H1 (cell line): ENCODE data around the gene KRT32. TPM values are rescaled to one million over a fixed set of nuclear protein-coding genes. Genes with fewer than 3 reads are reported as not detected.

Source experiments
- CTCF ChIA-PET: fragments of 300-600 bp; sonication (Branson Sonifier 250); formaldehyde crosslinking; loops from one replicate; lab custom pipeline; 2021; ENCODE audit not compliant: partially characterized antibody; lab: Charles Lee
- POLR2A ChIA-PET: fragments of 300-600 bp; sonication (Branson Sonifier 250); formaldehyde crosslinking; loops from one replicate; lab custom pipeline; 2021; ENCODE audit warnings: inconsistent platforms; ENCODE audit not compliant: partially characterized antibody; lab: Charles Lee
- DNase-seq, 2 experiments: peaks; one replicate each; pipeline versions ENCODE4 v3.0.0 to v3.0.0-alpha.2; 2010 to 2022; ENCODE audit warnings: low spot score in 2 of 2, low read depth in 1 of 2, mixed read lengths in 1 of 2
- FAIRE-seq: peaks from 2 replicates; lab custom pipeline; 2011; peaks lifted over from hg19 to GRCh38; lab: Jason Lieb, UNC
- H2AFZ ChIP-seq: 2 replicates; pipeline ENCODE4 v1.8.1; 2012; ENCODE audit warnings: low read length, inconsistent platforms
- H2AK5ac ChIP-seq: 2 replicates; pipeline ENCODE4 v1.6.1; 2013; ENCODE audit warnings: low read depth, low read length
- H2BK120ac ChIP-seq: replicated peaks from 2 replicates; pipeline ENCODE3; 2013; ENCODE audit warnings: low read depth, low read length, inconsistent platforms
- H2BK12ac ChIP-seq: 2 replicates; pipeline ENCODE4 v1.6.1; 2013; ENCODE audit warnings: low read depth, low read length
- H2BK15ac ChIP-seq: 2 replicates; pipeline ENCODE4 v1.6.1; 2013; ENCODE audit warnings: low read length
- H2BK20ac ChIP-seq: 2 replicates; pipeline ENCODE4 v1.6.1; 2013; ENCODE audit warnings: low read length
- H2BK5ac ChIP-seq: 2 replicates; pipeline ENCODE4 v1.6.1; 2013; ENCODE audit warnings: low read depth, low read length
- H3K14ac ChIP-seq: 2 replicates; pipeline ENCODE4 v1.6.1; 2013; ENCODE audit warnings: inconsistent platforms; ENCODE audit not compliant: insufficient read length
- H3K18ac ChIP-seq: 2 replicates; pipeline ENCODE4 v1.6.1; 2013; ENCODE audit warnings: low read length; ENCODE audit errors: extremely low read depth
- H3K23ac ChIP-seq: 2 replicates; pipeline ENCODE4 v1.6.1; 2013; ENCODE audit warnings: inconsistent platforms; ENCODE audit not compliant: insufficient read length
- H3K23me2 ChIP-seq: 2 replicates; pipeline ENCODE4 v1.6.1; 2013; ENCODE audit warnings: low read depth, low read length
- H3K27ac ChIP-seq: 2 replicates; pipeline ENCODE4 v1.6.1; 2011; ENCODE audit warnings: low read depth, low read length, inconsistent platforms
- H3K27me3 ChIP-seq, 4 experiments: replicated peaks in 1 of 4; 1 replicate in 1 of 4; 2 replicates in 3 of 4; pipeline versions ENCODE4 v1.6.1 to v1.8.1; 2011 to 2013; ENCODE audit warnings: low read length in 3 of 4, mild to moderate bottlenecking in 3 of 4, inconsistent platforms in 2 of 4, mixed read lengths in 2 of 4, moderate library complexity in 1 of 4; ENCODE audit not compliant: control insufficient read depth in 3 of 4, insufficient read depth in 3 of 4; ENCODE audit errors: extremely low read depth in 1 of 4
- H3K36me3 ChIP-seq, 4 experiments: 2 replicates each; pipeline versions ENCODE4 v1.6.1 to v1.8.1; 2011 to 2013; ENCODE audit warnings: mild to moderate bottlenecking in 4 of 4, low read length in 3 of 4, moderate library complexity in 2 of 4, control low read depth in 1 of 4, inconsistent platforms in 1 of 4; ENCODE audit not compliant: insufficient read depth in 4 of 4, control insufficient read depth in 2 of 4
- H3K4ac ChIP-seq: replicated peaks from 2 replicates; pipeline ENCODE3; 2013; ENCODE audit warnings: low read length, low read depth, mixed read lengths, inconsistent platforms; ENCODE audit not compliant: insufficient read length
- H3K4me1 ChIP-seq, 4 experiments: replicated peaks in 1 of 4; 1 replicate in 1 of 4; 2 replicates in 3 of 4; pipeline versions ENCODE4 v1.6.1 to v1.8.1; 2011 to 2013; ENCODE audit warnings: low read length in 3 of 4, inconsistent platforms in 2 of 4, mixed read lengths in 1 of 4; ENCODE audit not compliant: insufficient read depth in 4 of 4, control insufficient read depth in 3 of 4
- H3K4me2 ChIP-seq, 2 experiments: 2 replicates each; pipeline versions ENCODE4 v1.6.1 to v1.8.1; 2011 to 2013; ENCODE audit warnings: low read depth in 2 of 2, low read length in 2 of 2, control low read depth in 1 of 2, inconsistent platforms in 1 of 2, mild to moderate bottlenecking in 1 of 2; ENCODE audit not compliant: insufficient read depth in 1 of 2
- H3K4me3 ChIP-seq, 4 experiments: fragments of 200-600, 300-600 bp in 1 of 4; sonication (generic), shearing (Covaris generic), sonication (Bioruptor Twin) in 1 of 4; 2 replicates each; pipeline versions ENCODE4 v1.5.1 to v1.8.1; 2011 to 2016; ENCODE audit warnings: low read length in 4 of 4, low read depth in 3 of 4, control low read depth in 2 of 4, inconsistent platforms in 2 of 4, mild to moderate bottlenecking in 2 of 4, mixed read lengths in 1 of 4, moderate library complexity in 1 of 4; ENCODE audit not compliant: insufficient read depth in 2 of 4; ENCODE audit errors: extremely low read depth in 1 of 4
- H3K56ac ChIP-seq: replicated peaks from 2 replicates; pipeline ENCODE3; 2013; ENCODE audit warnings: low read depth, mild to moderate bottlenecking, mixed read lengths, low read length, inconsistent platforms; ENCODE audit not compliant: insufficient read length
- H3K79me1 ChIP-seq: 2 replicates; pipeline ENCODE4 v1.6.1; 2013; ENCODE audit warnings: low read depth, low read length, control low read depth
- H3K79me2 ChIP-seq, 2 experiments: 2 replicates each; pipeline versions ENCODE4 v1.6.1 to v1.8.1; 2012 to 2013; ENCODE audit warnings: low read length in 2 of 2, mild to moderate bottlenecking in 2 of 2, inconsistent platforms in 1 of 2; ENCODE audit not compliant: insufficient read depth in 2 of 2, control insufficient read depth in 1 of 2
- H3K9ac ChIP-seq, 4 experiments: replicated peaks in 1 of 4; 1 replicate in 1 of 4; 2 replicates in 3 of 4; pipeline versions ENCODE4 v1.6.1 to v1.8.1; 2011 to 2013; ENCODE audit warnings: low read depth in 3 of 4, low read length in 3 of 4, control low read depth in 2 of 4, mild to moderate bottlenecking in 2 of 4, moderate library complexity in 2 of 4, inconsistent platforms in 1 of 4; ENCODE audit errors: extremely low read depth in 1 of 4
- H3K9me3 ChIP-seq, 2 experiments: 2 replicates each; pipeline versions ENCODE4 v1.6.1 to v1.8.1; 2012 to 2013; ENCODE audit warnings: mild to moderate bottlenecking in 2 of 2, moderate library complexity in 2 of 2, control low read depth in 1 of 2, inconsistent platforms in 1 of 2, low read depth in 1 of 2, low read length in 1 of 2, mixed read lengths in 1 of 2; ENCODE audit not compliant: insufficient read depth in 2 of 2
- H4K20me1 ChIP-seq, 2 experiments: replicated peaks in 1 of 2; 2 replicates each; pipeline versions ENCODE3 to v1.8.1; 2011 to 2013; ENCODE audit warnings: inconsistent platforms in 2 of 2, low read length in 2 of 2, mild to moderate bottlenecking in 1 of 2; ENCODE audit not compliant: insufficient read depth in 2 of 2, control insufficient read depth in 1 of 2
- H4K5ac ChIP-seq: 2 replicates; pipeline ENCODE4 v1.6.1; 2013; ENCODE audit warnings: low read length, low read depth, mixed read lengths, inconsistent platforms; ENCODE audit not compliant: insufficient read length
- H4K8ac ChIP-seq: 2 replicates; pipeline ENCODE4 v1.8.0; 2013; ENCODE audit warnings: mild to moderate bottlenecking, moderate library complexity, low read length, inconsistent platforms; ENCODE audit not compliant: insufficient read depth; ENCODE audit errors: extremely low read depth
- H4K91ac ChIP-seq: replicated peaks from 2 replicates; pipeline ENCODE3; 2013; ENCODE audit warnings: low read length, mixed read lengths, inconsistent platforms; ENCODE audit not compliant: insufficient read length
- BACH1 ChIP-seq: IDR thresholded peaks from 2 replicates; pipeline ENCODE4 v1.6.1; 2012; ENCODE audit warnings: low read length, improper control_type of control experiment
- BRCA1 ChIP-seq: IDR thresholded peaks from 2 replicates; pipeline ENCODE4 v1.6.1; 2012; ENCODE audit warnings: low read depth, low read length, improper control_type of control experiment
- CHD1 ChIP-seq: IDR thresholded peaks from 2 replicates; pipeline ENCODE4 v1.6.1; 2012; ENCODE audit warnings: low read depth, low read length, improper control_type of control experiment
- EZH2 ChIP-seq: fragments of 200-600 bp; sonication (generic); IDR thresholded peaks from 2 replicates; pipeline ENCODE4 v1.7.1; 2012; ENCODE audit warnings: low read depth, mild to moderate bottlenecking, moderate library complexity, low read length, inconsistent platforms; ENCODE audit not compliant: severe bottlenecking
- HDAC6 ChIP-seq: IDR thresholded peaks from one replicate; pipeline ENCODE4 v1.7.1; 2012; ENCODE audit warnings: low read depth, mild to moderate bottlenecking, inconsistent platforms, low read length, moderate library complexity
- JUND ChIP-seq: IDR thresholded peaks from 2 replicates; pipeline ENCODE4 v1.6.1; 2011; ENCODE audit warnings: mild to moderate bottlenecking, improper control_type of control experiment, low read length
- KDM4A ChIP-seq: IDR thresholded peaks from one replicate; pipeline ENCODE4 v1.7.1; 2012; ENCODE audit warnings: low read depth, mild to moderate bottlenecking, moderate library complexity, low read length, inconsistent platforms; ENCODE audit not compliant: severe bottlenecking
- KDM5A ChIP-seq: fragments of 200-600 bp; IDR thresholded peaks from 2 replicates; pipeline ENCODE4 v1.7.1; 2012; ENCODE audit warnings: mild to moderate bottlenecking, low read length, inconsistent platforms, mixed read lengths
- NANOG ChIP-seq: IDR thresholded peaks from 2 replicates; pipeline ENCODE4 v1.6.1; 2011; ENCODE audit warnings: low read length, low read depth, mild to moderate bottlenecking, inconsistent platforms; ENCODE audit not compliant: insufficient read depth, poor library complexity, severe bottlenecking
- NRF1 ChIP-seq: IDR thresholded peaks from 2 replicates; pipeline ENCODE4 v1.6.1; 2011; ENCODE audit warnings: mild to moderate bottlenecking, low read depth, low read length, improper control_type of control experiment
- POLR2A ChIP-seq, 2 experiments: IDR thresholded peaks; 1 replicate in 1 of 2; 2 replicates in 1 of 2; pipeline ENCODE4 v1.6.1; 2011; ENCODE audit warnings: low read depth in 2 of 2, low read length in 2 of 2, mild to moderate bottlenecking in 2 of 2; ENCODE audit errors: control extremely low read depth in 1 of 2
- SAP30 ChIP-seq: fragments of 300-600 bp; sonication (generic); IDR thresholded peaks from 2 replicates; pipeline ENCODE4 v1.7.1; 2012; ENCODE audit warnings: low read length, moderate library complexity, mild to moderate bottlenecking, inconsistent platforms; ENCODE audit not compliant: insufficient read depth, insufficient replicate concordance
- SIN3A ChIP-seq, 2 experiments: IDR thresholded peaks in 1 of 2; conservative IDR thresholded peaks in 1 of 2; 2 replicates each; pipeline ENCODE4 v1.6.1; 2011 to 2012; ENCODE audit warnings: low read length in 2 of 2, improper control_type of control experiment in 1 of 2, low read depth in 1 of 2, mild to moderate bottlenecking in 1 of 2
- TAF1 ChIP-seq: IDR thresholded peaks from 2 replicates; pipeline ENCODE4 v1.6.1; 2011; ENCODE audit warnings: mild to moderate bottlenecking, low read depth, low read length
- TBP ChIP-seq: IDR thresholded peaks from 2 replicates; pipeline ENCODE4 v1.6.1; 2011; ENCODE audit warnings: low read depth, low read length, improper control_type of control experiment
- WGBS, 2 experiments: shearing (Covaris generic) in 1 of 2; methylation state at CpG; one replicate each; pipeline versions ENCODE4 v1.1.6 to v1.1.7; 2013 to 2015; ENCODE audit warnings: low lambda C conversion rate in 2 of 2, mixed read lengths in 2 of 2, inconsistent platforms in 1 of 2, low coverage in 1 of 2, missing lambda C conversion rate in 1 of 2; ENCODE audit not compliant: insufficient replicate concordance in 2 of 2, insufficient coverage in 1 of 2, insufficient read length in 1 of 2; ENCODE audit errors: extremely low coverage in 1 of 2, missing lambda C conversion rate in 1 of 2; 5-methylcytosine and 5-hydroxymethylcytosine counted together
- polyA plus RNA-seq, 7 experiments: library from polyadenylated mRNA; depleted of rRNA in 3 of 7; stranded (reverse) in 5 of 7; unstranded in 2 of 7; fragments of >200 nt in 5 of 7; fragments of 200-250 nt in 2 of 7; gene quantifications; 1 replicate in 5 of 7; 2 replicates in 1 of 7; 4 replicates in 1 of 7; pipeline versions ENCODE4 v1.2.1 to v1.2.3, GENCODE V29; 2011 to 2013; ENCODE audit warnings: missing spikeins in 2 of 7, mixed read lengths in 2 of 7
- total RNA-seq: library from RNA; stranded (reverse); fragmentation: NEBNext Ultra II Directional; extraction: Animal tissue kit (Norgen Biotek cat#: 25700); gene quantifications from 2 replicates; pipeline ENCODE4 v1.2.1, GENCODE V29; 2021

The KRT32 gene
- total and polyA plus RNA-seq, 2 of the 8 experiments (the other 6 are each of a cell fraction or from before 2014, with no cell fraction given): not detected

- no peak for FAIRE-seq
- no peak overlapping the region for H3K18ac ChIP-seq
- CTCF ChIA-PET: interaction anchor here (0.8 to 2.9 kb wide), 4 partner anchors 11 to 104 kb away, joined by 4 to 14 read pairs (median 6); no protein-coding TSS in a partner anchor
Observed at GRCh38 chr17:41444640-41445039, 22.5 kb downstream of the KRT32 start.

More at GRCh38 chr17:41444640-41445039, 22.5 kb downstream of the KRT32 start:
- no peak overlapping the region for H4K5ac ChIP-seq
- H3K14ac ChIP-seq: no peak overlapping the region
- WGBS, 2 experiments: 59% methylated on average over 3 of the region's 3 CpGs; no CpG with 5 or more reads in 1 of the 2 experiments
- no peak overlapping the region for H3K4ac ChIP-seq
- no peak overlapping the region for H2AFZ ChIP-seq
- H3K79me2 ChIP-seq: no peaks in the 10 kb centered on the region
- no peak overlapping the region for H3K27ac ChIP-seq
- no peak overlapping the region for H2BK20ac ChIP-seq
- H2BK120ac ChIP-seq: no peak overlapping the region
- no peak overlapping the region for H2BK5ac ChIP-seq
- TF ChIP-seq JUND: no peak
- TF ChIP-seq EZH2: no peak
- TF ChIP-seq POLR2A (IDR thresholded peaks at IDR 0.05; ENCODE audit: control extremely low read depth in 1 of 2, low read depth in 2 of 2, low read length in 2 of 2): no peak
- TF ChIP-seq KDM4A: no peak
- no peak for TF ChIP-seq SAP30
- TF ChIP-seq TBP: no peak
- no peak for TF ChIP-seq NRF1
- TF ChIP-seq NANOG: no peak
- TF ChIP-seq BRCA1: no peak
- TF ChIP-seq HDAC6: no peak
- TF ChIP-seq KDM5A: no peak
- no peak for TF ChIP-seq TAF1
- TF ChIP-seq CHD1: no peak
- TF ChIP-seq BACH1: no peak
- TF ChIP-seq SIN3A (conservative IDR thresholded peaks at IDR 0.05 in 1 of 2, IDR thresholded peaks at IDR 0.05 in 1 of 2; ENCODE audit: low read depth in 1 of 2, low read length in 2 of 2): no peak
- POLR2A ChIA-PET: no interaction called here
- H3K23ac ChIP-seq: no peak overlapping the region
- no peaks in the 10 kb centered on the region for H3K36me3 ChIP-seq
- no peak overlapping the region for H3K56ac ChIP-seq
- no peaks in the 10 kb centered on the region; a peak in 1 of 4 replicates for H3K9me3 ChIP-seq
- no peaks in the 10 kb centered on the region for H3K23me2 ChIP-seq
- DNase-seq: no peak
- H3K79me1 ChIP-seq: no peaks in the 10 kb centered on the region
- no peaks in the 10 kb centered on the region; a peak in 1 of 7 replicates for H3K4me1 ChIP-seq
- H3K27me3 ChIP-seq: no peaks in the 10 kb centered on the region; a peak in 1 of 7 replicates
- no peak overlapping the region for H4K8ac ChIP-seq
- no peak overlapping the region for H2BK12ac ChIP-seq
- no peak overlapping the region for H3K4me2 ChIP-seq
- no peaks in the 10 kb centered on the region for H4K20me1 ChIP-seq
- H3K9ac ChIP-seq: no peak overlapping the region
- no peak overlapping the region for H2AK5ac ChIP-seq
- H4K91ac ChIP-seq: no peak overlapping the region
- no peak overlapping the region for H3K4me3 ChIP-seq
- H2BK15ac ChIP-seq: no peak overlapping the region
